Neuron (in vitro differentiated cells): ENCODE measurements around the gene HOXD12.

Experiments used
- H2AFZ ChIP-seq: one replicate; pipeline ENCODE4 v1.6.1; 2013; ENCODE audit warnings: low read depth, mild to moderate bottlenecking, inconsistent platforms, low read length, moderate library complexity
- H3K27me3 ChIP-seq: one replicate; pipeline ENCODE4 v1.6.1; 2013; ENCODE audit warnings: low read length; ENCODE audit not compliant: insufficient read depth
- H3K36me3 ChIP-seq: one replicate; pipeline ENCODE4 v1.6.1; 2013; ENCODE audit warnings: low read length; ENCODE audit not compliant: insufficient read depth
- H3K4me1 ChIP-seq: one replicate; pipeline ENCODE4 v1.6.1; 2013; ENCODE audit warnings: low read length; ENCODE audit not compliant: insufficient read depth
- H3K4me3 ChIP-seq: 2 replicates; pipeline ENCODE4 v1.5.1; 2013; ENCODE audit warnings: mild to moderate bottlenecking, low read length, moderate library complexity
- H3K9me3 ChIP-seq: one replicate; pipeline ENCODE4 v1.6.1; 2013; ENCODE audit warnings: low read length

Gene HOXD12

DNA sequence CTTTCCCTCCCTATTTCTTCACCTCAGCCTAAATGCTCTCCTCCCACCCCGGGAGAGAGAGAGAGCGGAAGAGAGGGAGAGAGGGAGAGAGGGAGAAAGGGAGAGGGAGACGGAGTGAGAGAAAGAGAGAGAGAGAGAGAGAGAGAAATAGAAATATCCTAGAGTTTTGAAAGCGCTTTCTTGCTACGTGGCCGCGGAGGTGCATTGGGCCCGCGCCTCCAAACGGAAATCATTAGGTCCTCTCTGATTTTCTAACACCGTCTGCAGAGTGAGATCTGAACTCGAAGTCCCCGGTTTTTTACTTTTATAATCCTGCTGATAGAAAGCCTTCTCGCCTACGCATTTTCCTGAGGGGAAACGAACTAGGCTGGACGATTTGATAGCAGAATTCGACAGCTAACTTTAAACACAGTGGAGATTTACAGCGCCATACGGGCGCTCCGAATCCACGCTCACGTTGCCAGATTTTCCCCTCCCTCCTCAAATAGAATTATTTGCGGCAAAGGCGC is 14.9 kb upstream of the HOXD12 start:
- H3K27me3 ChIP-seq = peaks cover 96% of the 10 kb centered on the region
- H3K4me1 ChIP-seq = peaks cover 3% of the 10 kb centered on the region
- H3K9me3 ChIP-seq = no peaks in the 10 kb centered on the region
- no peaks in the 10 kb centered on the region for H3K36me3 ChIP-seq
- no peak overlapping the region for H3K4me3 ChIP-seq
- H2AFZ ChIP-seq = no peak overlapping the region

DNA sequence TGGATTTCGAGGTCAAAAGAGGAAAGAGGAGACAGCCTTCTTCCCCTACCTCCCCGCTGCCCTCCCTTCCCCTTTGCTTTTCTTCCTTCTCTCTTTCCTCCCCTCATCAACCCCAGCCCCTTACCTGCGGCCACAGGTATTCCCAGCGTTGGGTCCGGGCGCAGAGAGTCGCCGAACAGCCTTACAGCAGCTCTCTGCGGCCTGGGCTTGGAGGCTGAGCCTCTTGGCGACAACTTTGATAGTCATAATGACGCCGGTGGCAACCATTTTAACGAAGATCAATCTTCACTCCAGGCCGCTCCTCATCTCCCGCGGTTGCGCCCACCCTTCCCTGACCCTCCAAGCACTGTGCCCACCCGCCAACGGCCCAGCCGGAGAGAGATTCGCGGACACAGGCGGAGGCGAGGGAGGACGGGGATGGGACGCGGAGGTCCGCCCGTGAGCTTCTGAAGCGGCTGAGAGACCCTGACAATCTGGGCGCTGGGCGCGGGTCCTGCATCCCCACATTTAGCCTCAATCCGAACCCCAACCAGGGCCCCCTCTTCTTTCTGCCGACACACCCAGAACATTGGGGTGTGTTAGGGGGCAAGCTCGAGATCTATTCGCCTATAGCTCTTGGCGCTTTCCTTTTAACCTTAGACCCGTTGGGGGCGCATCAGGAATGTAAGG is 14.3 kb upstream of the HOXD12 start:
- H3K36me3 ChIP-seq = no peaks in the 10 kb centered on the region
- no peak overlapping the region for H2AFZ ChIP-seq
- H3K4me3 ChIP-seq = no peak overlapping the region
- peaks cover 99% of the 10 kb centered on the region for H3K27me3 ChIP-seq
- no peaks in the 10 kb centered on the region for H3K9me3 ChIP-seq
- H3K4me1 ChIP-seq = peaks cover 3% of the 10 kb centered on the region

- Histone ChIP-seq H3K4me3 (no peak overlapping the region), H3K9me3 (no peaks in the 10 kb centered on the region), H3K4me1 (peaks cover 3% of the 10 kb centered on the region)
Observed at GRCh38 chr2:176085861-176086771, 13.5 kb upstream of the HOXD12 start.

DNA sequence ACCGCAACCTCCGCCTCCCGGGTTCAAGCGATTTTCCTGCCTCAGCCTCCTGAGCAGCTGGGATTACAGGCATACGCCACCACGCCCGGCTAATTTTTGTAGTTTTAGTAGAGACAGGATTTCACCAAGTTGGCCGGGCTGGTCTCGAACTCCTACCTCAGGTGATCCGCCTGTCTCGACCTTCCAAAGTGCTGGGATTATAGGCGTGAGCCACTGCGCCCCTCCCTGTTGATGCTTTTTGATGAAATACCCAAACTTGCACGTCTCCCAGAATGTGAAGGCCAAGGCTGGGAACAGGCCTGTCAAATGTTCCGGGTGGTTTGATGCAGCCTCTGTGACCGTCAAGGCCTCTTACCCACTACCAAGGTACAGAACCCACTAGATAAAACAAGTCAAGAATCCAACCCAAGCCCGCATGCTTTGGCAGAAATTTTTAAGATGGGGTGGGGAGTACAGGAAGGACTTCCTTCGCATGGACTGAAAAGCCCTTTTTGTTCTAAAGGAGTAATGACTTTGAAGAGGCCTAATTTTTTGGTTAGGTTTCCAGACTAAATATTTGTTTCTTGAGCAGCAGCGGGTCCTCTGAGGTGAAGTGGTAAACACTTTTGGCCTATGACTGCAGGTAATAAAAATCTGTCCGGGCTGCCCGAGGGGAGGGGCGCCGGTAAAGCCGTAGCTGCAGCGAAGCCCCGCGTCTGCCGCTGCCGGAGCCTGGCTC is 12.1 kb upstream of the HOXD12 start:
- peaks cover 2% of the 10 kb centered on the region for H3K9me3 ChIP-seq
- H2AFZ ChIP-seq = no peak overlapping the region
- H3K4me3 ChIP-seq = no peak overlapping the region
- H3K36me3 ChIP-seq = no peaks in the 10 kb centered on the region
- H3K4me1 ChIP-seq = peaks cover 3% of the 10 kb centered on the region
- H3K27me3 ChIP-seq = peaks cover 98% of the 10 kb centered on the region

More at GRCh38 chr2:176085861-176086771, 13.5 kb upstream of the HOXD12 start:
- peaks cover 99% of the 10 kb centered on the region for H3K27me3 ChIP-seq
- no peaks in the 10 kb centered on the region for H3K36me3 ChIP-seq
- H2AFZ ChIP-seq = no peak overlapping the region

DNA sequence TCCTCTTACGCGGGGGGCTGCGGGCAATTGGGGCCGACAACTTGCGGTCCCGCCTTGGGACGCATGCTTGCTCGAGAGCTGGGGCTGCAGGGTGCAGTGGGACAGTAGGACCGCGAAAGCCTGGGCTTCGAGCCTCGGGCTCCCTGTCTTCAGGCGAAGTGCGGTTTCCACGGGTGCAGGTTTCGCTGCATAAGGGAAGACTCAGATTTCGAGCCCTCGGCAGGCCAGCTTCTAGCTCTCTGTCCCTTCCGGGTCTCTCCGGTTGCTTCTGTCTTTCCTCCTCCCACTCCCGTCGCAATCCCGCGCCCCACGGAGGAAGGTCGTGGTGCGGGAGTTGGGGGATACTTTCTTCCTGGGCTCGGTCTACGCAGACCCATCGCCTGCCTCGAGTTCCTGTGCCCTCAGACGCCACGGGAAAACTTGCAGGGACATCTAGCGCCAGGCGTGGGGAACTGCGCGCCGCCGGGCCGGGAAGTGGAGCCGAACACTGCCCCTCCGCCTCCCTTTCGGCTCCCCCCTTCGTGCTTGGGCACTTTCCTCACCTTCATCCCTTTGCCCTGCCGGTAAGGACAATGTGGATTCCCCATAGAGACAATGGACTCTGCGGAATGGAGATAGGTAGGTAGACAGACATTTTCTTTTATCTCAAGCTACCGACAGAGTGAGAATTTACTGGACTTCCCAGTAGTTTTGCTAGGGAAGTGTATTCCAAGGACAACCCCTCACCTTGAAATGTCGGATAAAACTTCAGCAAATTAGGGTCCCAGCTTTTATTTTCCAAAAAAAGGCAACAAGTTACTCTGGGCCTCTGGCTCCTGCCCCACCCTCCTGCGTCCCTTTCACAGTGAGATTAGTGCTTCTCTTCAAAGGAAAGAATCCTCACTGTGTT is 11.3 kb upstream of the HOXD12 start:
- Histone ChIP-seq H2AFZ (no peak overlapping the region), H3K27me3 (peaks cover 97% of the 10 kb centered on the region), H3K9me3 (peaks cover 2% of the 10 kb centered on the region), H3K36me3 (no peaks in the 10 kb centered on the region), H3K4me1 (peaks cover 3% of the 10 kb centered on the region), H3K4me3 (peak overlapping the region; percentile 11)

- peaks cover 3% of the 10 kb centered on the region for H3K4me1 ChIP-seq
- H3K36me3 ChIP-seq = no peaks in the 10 kb centered on the region
- peaks cover 2% of the 10 kb centered on the region for H3K9me3 ChIP-seq
- H3K27me3 ChIP-seq = peaks cover 97% of the 10 kb centered on the region
- no peak overlapping the region for H3K4me3 ChIP-seq
- no peak overlapping the region for H2AFZ ChIP-seq
Observed at GRCh38 chr2:176088937-176089842, 10.4 kb upstream of the HOXD12 start.

GRCh38 chr2:176089843-176090395 is 9.7 kb upstream of the HOXD12 start:
- Histone ChIP-seq H3K4me3 (no peak overlapping the region), H3K27me3 (peaks cover 97% of the 10 kb centered on the region), H3K4me1 (peaks cover 3% of the 10 kb centered on the region), H2AFZ (no peak overlapping the region), H3K36me3 (no peaks in the 10 kb centered on the region), H3K9me3 (peaks cover 2% of the 10 kb centered on the region)

DNA sequence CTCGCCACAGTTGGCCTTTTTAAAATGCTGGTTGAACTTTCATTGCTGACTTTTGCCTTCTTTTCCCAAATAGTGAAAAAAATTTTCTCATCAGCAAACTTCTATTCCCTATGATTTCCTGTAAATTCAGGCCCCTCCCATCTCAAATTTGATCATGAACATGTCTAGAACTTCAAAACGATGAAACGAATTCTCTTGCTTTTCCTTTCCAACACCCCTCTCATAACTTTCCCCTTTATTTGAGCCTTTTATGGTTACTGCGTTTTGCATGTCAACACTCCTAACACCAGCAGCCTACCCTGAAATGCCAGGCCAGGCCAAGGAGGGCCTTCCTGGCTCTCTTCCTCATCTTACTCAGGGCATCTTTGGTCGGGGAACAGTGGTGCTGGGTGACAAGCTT is 8.7 kb upstream of the HOXD12 start:
- Histone ChIP-seq H3K9me3 (peaks cover 2% of the 10 kb centered on the region), H3K36me3 (no peaks in the 10 kb centered on the region), H3K4me1 (peaks cover 3% of the 10 kb centered on the region)

DNA sequence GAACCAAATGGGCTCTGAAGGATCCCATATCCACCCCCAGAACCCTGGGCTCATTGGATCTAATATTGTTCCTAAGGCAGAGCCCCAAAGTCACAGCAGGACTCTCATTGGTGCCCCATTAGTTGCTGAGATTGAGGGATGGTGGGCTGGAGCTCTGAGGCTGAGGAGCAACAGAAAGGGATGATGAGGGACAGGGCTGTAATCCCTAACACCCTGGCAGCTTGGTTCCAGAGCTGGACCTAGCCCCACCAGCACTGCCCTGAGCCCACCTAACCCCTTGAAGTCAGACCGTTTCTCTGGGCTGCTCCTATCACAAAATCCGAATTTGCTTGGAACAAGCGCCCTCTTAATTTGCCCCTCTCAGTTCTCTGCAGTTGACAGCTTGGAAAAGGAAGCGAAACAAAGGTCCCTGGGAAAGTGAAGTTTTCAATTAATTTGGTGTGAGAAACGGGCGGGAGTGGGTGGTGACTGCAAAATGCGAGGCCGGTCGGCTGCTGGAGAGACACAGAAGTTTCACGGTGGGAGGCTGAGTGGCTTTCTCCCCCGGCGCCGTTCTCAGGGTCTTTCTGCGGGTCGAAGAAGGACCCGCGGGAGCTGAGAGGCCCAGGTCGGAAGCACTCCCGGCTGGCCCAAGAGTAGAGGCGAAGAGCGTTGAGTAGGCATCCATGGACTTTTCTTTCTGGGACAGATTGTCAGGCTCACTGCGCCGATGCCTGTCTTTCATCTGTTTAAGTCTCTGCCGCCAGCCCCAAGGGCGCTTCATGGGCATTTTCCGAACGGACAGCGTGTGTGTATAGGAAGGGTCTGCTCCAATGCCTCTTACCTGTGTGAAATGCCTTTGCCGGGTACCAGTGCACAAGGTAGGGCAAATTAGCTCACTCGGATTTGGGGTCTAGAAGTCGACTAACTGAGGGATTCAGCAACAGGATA is 8.0 kb upstream of the HOXD12 start:
- Histone ChIP-seq H3K4me3 (no peak overlapping the region), H2AFZ (no peak overlapping the region), H3K9me3 (peaks cover 2% of the 10 kb centered on the region), H3K27me3 (peaks cover 97% of the 10 kb centered on the region), H3K4me1 (peaks cover 3% of the 10 kb centered on the region), H3K36me3 (no peaks in the 10 kb centered on the region)

More for the DNA sequence above, 8.7 kb upstream of the HOXD12 start:
- no peak overlapping the region for H2AFZ ChIP-seq
- H3K4me3 ChIP-seq = no peak overlapping the region
- H3K27me3 ChIP-seq = peaks cover 97% of the 10 kb centered on the region

DNA sequence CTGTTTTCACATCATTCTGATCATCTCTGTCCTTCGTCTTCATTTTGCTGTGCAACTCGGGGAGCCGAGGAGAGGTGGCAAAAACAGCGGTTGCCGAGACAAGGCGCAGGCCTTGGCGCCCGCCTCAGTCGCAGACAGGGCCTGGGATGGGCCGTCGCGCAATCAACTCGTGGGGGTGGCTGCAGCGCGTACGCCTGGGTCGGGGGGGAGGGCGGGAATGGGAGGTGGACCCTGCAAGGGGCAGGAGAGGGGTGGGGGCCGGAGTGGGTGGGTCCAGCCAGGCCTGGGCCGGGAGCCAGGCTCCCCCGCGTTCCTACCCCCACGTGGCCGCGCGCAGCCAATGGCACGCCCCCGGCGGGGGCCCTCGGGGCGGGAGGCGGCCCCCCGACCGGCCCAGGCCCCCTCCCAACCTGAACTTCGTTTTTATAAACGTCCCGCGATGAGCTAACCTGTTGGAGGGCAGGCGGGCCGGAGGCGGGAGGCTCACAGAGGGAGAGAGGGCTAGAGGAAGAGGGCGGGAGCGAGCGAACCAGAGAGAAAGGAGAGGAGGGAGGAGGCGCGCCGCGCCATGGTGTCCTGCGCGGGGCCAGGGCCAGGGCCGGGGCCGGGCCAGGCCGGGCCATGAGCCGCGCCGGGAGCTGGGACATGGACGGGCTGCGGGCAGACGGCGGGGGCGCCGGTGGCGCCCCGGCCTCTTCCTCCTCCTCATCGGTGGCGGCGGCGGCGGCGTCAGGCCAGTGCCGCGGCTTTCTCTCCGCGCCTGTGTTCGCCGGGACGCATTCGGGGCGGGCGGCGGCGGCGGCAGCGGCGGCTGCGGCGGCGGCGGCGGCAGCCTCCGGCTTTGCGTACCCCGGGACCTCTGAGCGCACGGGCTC is 7.1 kb upstream of the HOXD12 start, which contains the start of gene HOXD13:
TSS of gene HOXD13 (plus strand) at position 452 of the 875 bp plus-strand sequence. CDS start at position 622, 170 bp downstream.
- Histone ChIP-seq H3K36me3 (no peaks in the 10 kb centered on the region), H3K9me3 (peaks cover 2% of the 10 kb centered on the region), H3K27me3 (peaks cover 97% of the 10 kb centered on the region), H2AFZ (peak within 1 kb of the TSS; percentile 55), H3K4me1 (peaks cover 3% of the 10 kb centered on the region), H3K4me3 (peak within 1 kb of the TSS; percentile 22)
